ENCODE data around the gene C3orf20. TPM values are rescaled to one million over a fixed set of nuclear protein-coding genes. Genes with fewer than 3 reads are reported as not detected.

C3orf20 gene
- total and polyA plus RNA-seq, 2 experiments from 2014 or later = not detected

DNA sequence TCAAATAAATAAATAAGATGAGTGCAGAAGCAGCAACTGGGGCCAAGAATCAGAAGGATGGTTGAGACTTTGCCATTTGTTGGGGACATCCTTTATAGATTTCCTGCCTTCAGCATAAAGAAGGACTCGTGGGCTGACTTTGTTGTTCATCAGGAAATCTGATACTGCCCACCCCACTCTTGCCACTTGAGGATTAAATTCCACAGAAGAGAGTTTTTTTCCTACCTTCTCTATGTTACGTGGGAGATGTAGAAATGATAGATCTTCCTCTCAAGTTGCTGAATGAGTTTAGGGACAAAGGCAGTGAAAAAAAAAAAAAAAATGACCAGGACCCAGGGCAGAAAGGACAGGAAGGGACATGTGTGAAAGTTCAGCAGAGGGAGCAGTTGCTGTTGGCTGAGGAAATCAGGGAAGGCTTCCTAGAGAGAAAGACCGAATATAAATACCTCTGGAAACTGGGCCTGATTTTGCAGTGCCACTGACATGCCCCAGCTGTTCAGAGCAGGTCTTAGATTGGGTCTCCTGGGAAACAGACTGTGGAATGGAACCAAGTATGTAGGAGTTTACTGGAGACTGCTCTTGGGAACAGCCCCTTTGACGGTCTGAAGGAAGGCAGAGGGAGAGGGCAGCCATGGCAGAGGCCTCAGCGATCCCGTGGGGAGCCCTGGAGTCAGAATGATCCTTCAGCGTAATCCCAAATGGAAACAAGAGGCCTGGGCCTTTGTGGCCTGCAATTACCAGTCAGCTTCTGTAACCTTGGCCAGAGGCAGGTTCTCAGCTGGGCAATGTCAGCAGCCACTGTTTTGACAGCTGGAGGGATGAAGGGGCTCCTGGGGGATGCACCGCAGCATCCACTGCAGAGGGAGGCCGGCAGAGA, 50.9 kb downstream of the C3orf20 start:
- TF ChIP-seq CREB1 (CRISPR knock-in tag; IDR thresholded peaks at IDR 0.05; ENCODE audit: low read depth) = no peak
- TF ChIP-seq ZNF462 (CRISPR knock-in tag; IDR thresholded peaks at IDR 0.05) = no peak
- TF ChIP-seq ZNF331 (CRISPR knock-in tag; IDR thresholded peaks at IDR 0.05; ENCODE audit: low read depth) = no peak
- peak in 1 of 2 experiments; percentile 29; a peak in 1 of 4 replicates for TF ChIP-seq CTCF (conservative IDR thresholded peaks at IDR 0.05; ENCODE audit: low read depth in 2 of 2)
- TF ChIP-seq STAT1 (IDR thresholded peaks at IDR 0.05; ENCODE audit: unreplicated experiment) = no peak
- TF ChIP-seq, protein P1, sequence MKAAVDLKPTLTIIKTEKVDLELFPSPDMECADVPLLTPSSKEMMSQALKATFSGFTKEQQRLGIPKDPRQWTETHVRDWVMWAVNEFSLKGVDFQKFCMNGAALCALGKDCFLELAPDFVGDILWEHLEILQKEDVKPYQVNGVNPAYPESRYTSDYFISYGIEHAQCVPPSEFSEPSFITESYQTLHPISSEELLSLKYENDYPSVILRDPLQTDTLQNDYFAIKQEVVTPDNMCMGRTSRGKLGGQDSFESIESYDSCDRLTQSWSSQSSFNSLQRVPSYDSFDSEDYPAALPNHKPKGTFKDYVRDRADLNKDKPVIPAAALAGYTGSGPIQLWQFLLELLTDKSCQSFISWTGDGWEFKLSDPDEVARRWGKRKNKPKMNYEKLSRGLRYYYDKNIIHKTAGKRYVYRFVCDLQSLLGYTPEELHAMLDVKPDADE (IDR thresholded peaks at IDR 0.05) = no peak
- no peak for TF ChIP-seq EZH2phosphoT487 (IDR thresholded peaks at IDR 0.05; ENCODE audit: unreplicated experiment)
- Histone ChIP-seq H3F3A (replicated peaks; ENCODE audit: low read depth) (no peaks in the 10 kb centered on the region), H3K9me2 (ENCODE audit: insufficient read depth) (no peaks in the 10 kb centered on the region), H3K4me1 (ENCODE audit: insufficient read depth) (no peaks in the 10 kb centered on the region), H2AFZ (peak overlapping the region; percentile 85), H3K36me3 (ENCODE audit: insufficient read depth) (no peaks in the 10 kb centered on the region), H3K27ac (ENCODE audit: low read depth) (no peak overlapping the region), H4K20me1 (replicated peaks; ENCODE audit: insufficient read depth) (no peaks in the 10 kb centered on the region), H3K79me2 (replicated peaks; ENCODE audit: insufficient read depth) (no peaks in the 10 kb centered on the region), H3K27me3 (ENCODE audit: insufficient read depth) (no peaks in the 10 kb centered on the region), H3K4me3 (no peak overlapping the region), H3K4me2 (no peak overlapping the region)
- Mint-ChIP-seq H3K4me3 (no peak overlapping the region), H3K27me3 (ENCODE audit: insufficient read depth, low read depth, poor library complexity) (peaks cover 4% of the 10 kb centered on the region), H3K9me3 (no peaks in the 10 kb centered on the region), H3K27ac (no peak overlapping the region), H3K4me1 (peaks cover 4% of the 10 kb centered on the region), H3K36me3 (ENCODE audit: low read depth) (no peaks in the 10 kb centered on the region)
- ATAC-seq (peak; percentile 34), DNase-seq (ENCODE audit: low spot score) (peak; percentile 8)
